GM23248 (cell line): Measurements from ENCODE around the gene ANKEF1. TPM values are rescaled to one million over a fixed set of nuclear protein-coding genes. Genes with fewer than 3 reads are reported as not detected.

Experiments used
- DNase-seq: peaks from one replicate; pipeline ENCODE4 v3.0.0-alpha.2; 2015
- H2AFZ ChIP-seq: fragments of 200-600 bp; sonication (generic); 2 replicates; pipeline ENCODE4 v1.6.1; 2016; ENCODE audit warnings: antibody characterized with exemption
- H3F3A ChIP-seq: fragments of 200-600 bp; sonication (generic); 2 replicates; pipeline ENCODE4 v1.6.1; 2016; ENCODE audit warnings: mild to moderate bottlenecking, antibody characterized with exemption, mixed run types; ENCODE audit not compliant: insufficient read depth
- H3K27ac ChIP-seq: fragments of 200-600 bp; sonication (generic); 2 replicates; pipeline ENCODE4 v1.5.1; 2016; ENCODE audit warnings: mild to moderate bottlenecking
- H3K27me3 ChIP-seq: fragments of 200-600 bp; sonication (generic); replicated peaks from 2 replicates; pipeline ENCODE4 v1.6.1; 2016; ENCODE audit warnings: mild to moderate bottlenecking; ENCODE audit not compliant: insufficient read depth
- H3K36me3 ChIP-seq: fragments of 200-600 bp; sonication (generic); 2 replicates; pipeline ENCODE4 v1.6.1; 2016; ENCODE audit warnings: low read depth, mild to moderate bottlenecking
- H3K4me1 ChIP-seq: fragments of 200-600 bp; sonication (generic); 2 replicates; pipeline ENCODE4 v1.6.1; 2016; ENCODE audit warnings: mild to moderate bottlenecking; ENCODE audit not compliant: insufficient read depth
- H3K4me2 ChIP-seq: fragments of 200-600 bp; sonication (generic); one replicate; pipeline ENCODE4 v1.6.1; 2016; ENCODE audit warnings: mild to moderate bottlenecking; ENCODE audit not compliant: unreplicated experiment
- H3K4me3 ChIP-seq: fragments of 200-600 bp; sonication (generic); 2 replicates; pipeline ENCODE4 v1.5.1; 2016; ENCODE audit warnings: mild to moderate bottlenecking
- H3K79me2 ChIP-seq: fragments of 200-600 bp; sonication (generic); 2 replicates; pipeline ENCODE4 v1.6.1; 2016; ENCODE audit warnings: mild to moderate bottlenecking; ENCODE audit not compliant: insufficient read depth
- H3K9ac ChIP-seq: fragments of 200-600 bp; sonication (generic); 2 replicates; pipeline ENCODE4 v1.6.1; 2016; ENCODE audit warnings: mild to moderate bottlenecking
- H3K9me2 ChIP-seq: fragments of 200-600 bp; sonication (generic); 2 replicates; pipeline ENCODE4 v1.6.1; 2016; ENCODE audit warnings: mixed run types, mild to moderate bottlenecking, moderate library complexity; ENCODE audit not compliant: insufficient read depth
- H3K9me3 ChIP-seq: fragments of 200-600 bp; sonication (generic); one replicate; pipeline ENCODE4 v1.6.1; 2017; ENCODE audit warnings: low read depth
- H4K20me1 ChIP-seq: fragments of 200-600 bp; sonication (generic); 2 replicates; pipeline ENCODE4 v1.6.0; 2016; ENCODE audit not compliant: insufficient read depth
- EZH2 ChIP-seq: fragments of 200-600 bp; sonication (generic); IDR thresholded peaks from 2 replicates; pipeline ENCODE4 v1.6.1; 2018; ENCODE audit warnings: antibody characterized with exemption, mild to moderate bottlenecking; ENCODE audit not compliant: insufficient read depth, poor library complexity, severe bottlenecking
- EZH2phosphoT487 ChIP-seq: fragments of 200-600 bp; sonication (generic); IDR thresholded peaks from 2 replicates; pipeline ENCODE4 v1.6.1; 2018; ENCODE audit warnings: antibody characterized with exemption, moderate library complexity, mild to moderate bottlenecking, low read depth; ENCODE audit not compliant: insufficient read depth
- WGBS, 2 experiments: methylation state at CpG; one replicate each; pipeline ENCODE4 v1.1.6; 2015 to 2017; ENCODE audit warnings: low lambda C conversion rate in 2 of 2, low coverage in 1 of 2; ENCODE audit errors: missing lambda C conversion rate in 2 of 2; 5-methylcytosine and 5-hydroxymethylcytosine counted together
- in situ Hi-C: fragments of 300-500 bp; cut with MboI; formaldehyde crosslinking; loops from 2 replicates; pipeline ENCODE4 v1.15.0; 2020
- polyA plus RNA-seq: library from polyadenylated mRNA; unstranded; fragments of >200 nt; fragmentation: Nextera tagmentation; extraction: Ambion mirVana; gene quantifications from 2 replicates; pipeline ENCODE4 v1.2.1, GENCODE V29; 2016
- total RNA-seq: library from RNA; depleted of rRNA; stranded (reverse); fragments of >200 nt; shearing (Covaris generic); gene quantifications from 2 replicates; pipeline ENCODE4 v1.2.3, GENCODE V29; 2014

The ANKEF1 gene
- total and polyA plus RNA-seq, 2 experiments from 2014 or later = 0.06 to 0.22 TPM

GRCh38 chr20:10075606-10076005, 40.8 kb downstream of the ANKEF1 start:
- no peaks in the 10 kb centered on the region for H3K36me3 ChIP-seq
- no peak overlapping the region for H3K4me3 ChIP-seq
- no peak overlapping the region for H3K9ac ChIP-seq
- no peak overlapping the region for H3K4me2 ChIP-seq
- in situ Hi-C loops = no loop called here
- H3K79me2 ChIP-seq = no peaks in the 10 kb centered on the region
- H3K9me2 ChIP-seq = no peaks in the 10 kb centered on the region
- no peak overlapping the region for H3K27ac ChIP-seq
- no peak for DNase-seq
- peaks cover 16% of the 10 kb centered on the region for H3F3A ChIP-seq
- TF ChIP-seq EZH2phosphoT487 (no peak), EZH2 (no peak)
- no peaks in the 10 kb centered on the region for H3K27me3 ChIP-seq
- no peak overlapping the region for H2AFZ ChIP-seq
- H3K9me3 ChIP-seq = no peaks in the 10 kb centered on the region
- 94 to 95% methylated on average over 2 of the region's 2 CpGs for WGBS, 2 experiments
- peaks cover 26% of the 10 kb centered on the region for H3K4me1 ChIP-seq
- no peaks in the 10 kb centered on the region for H4K20me1 ChIP-seq

GRCh38 chr20:10076126-10077080, 41.6 kb downstream of the ANKEF1 start:
- TF ChIP-seq EZH2 (no peak), EZH2phosphoT487 (no peak)
- Histone ChIP-seq H3K27me3 (no peaks in the 10 kb centered on the region), H3K9me3 (no peaks in the 10 kb centered on the region), H3K9me2 (no peaks in the 10 kb centered on the region), H3K36me3 (no peaks in the 10 kb centered on the region), H2AFZ (no peak overlapping the region), H3K4me1 (peaks cover 27% of the 10 kb centered on the region), H3K79me2 (no peaks in the 10 kb centered on the region), H3K4me3 (no peak overlapping the region), H3K27ac (no peak overlapping the region), H3K9ac (no peak overlapping the region), H3K4me2 (no peak overlapping the region), H4K20me1 (no peaks in the 10 kb centered on the region), H3F3A (peaks cover 16% of the 10 kb centered on the region)
- no peak for DNase-seq
- in situ Hi-C loops = no loop called here
- WGBS, 2 experiments = 87 to 88% methylated on average over 5 of the region's 5 CpGs

GRCh38 chr20:10077081-10077471, 42.3 kb downstream of the ANKEF1 start:
- H3K27ac ChIP-seq = no peak overlapping the region
- no peaks in the 10 kb centered on the region for H3K9me2 ChIP-seq
- no peaks in the 10 kb centered on the region for H4K20me1 ChIP-seq
- no peaks in the 10 kb centered on the region for H3K27me3 ChIP-seq
- H2AFZ ChIP-seq = no peak overlapping the region
- peaks cover 27% of the 10 kb centered on the region for H3K4me1 ChIP-seq
- no peaks in the 10 kb centered on the region for H3K9me3 ChIP-seq
- H3K79me2 ChIP-seq = no peaks in the 10 kb centered on the region
- 30 to 38% methylated on average over 4 of the region's 4 CpGs for whole genome bisulfite sequencing, 2 experiments
- no peak for TF ChIP-seq EZH2phosphoT487
- no peak for TF ChIP-seq EZH2
- in situ Hi-C loops = no loop called here
- no peak overlapping the region for H3K4me2 ChIP-seq
- no peak for DNase-seq
- H3F3A ChIP-seq = peaks cover 16% of the 10 kb centered on the region
- no peaks in the 10 kb centered on the region for H3K36me3 ChIP-seq
- no peak overlapping the region for H3K9ac ChIP-seq
- no peak overlapping the region for H3K4me3 ChIP-seq

GRCh38 chr20:10077886-10078285, 43.1 kb downstream of the ANKEF1 start:
- in situ Hi-C loops = no loop called here
- Histone ChIP-seq H3K4me1 (peaks cover 27% of the 10 kb centered on the region), H3K4me2 (no peak overlapping the region), H4K20me1 (no peaks in the 10 kb centered on the region), H3K36me3 (no peaks in the 10 kb centered on the region), H3K9me3 (no peaks in the 10 kb centered on the region), H3F3A (peaks cover 16% of the 10 kb centered on the region), H3K4me3 (no peak overlapping the region), H3K79me2 (no peaks in the 10 kb centered on the region), H3K9ac (no peak overlapping the region), H3K27ac (no peak overlapping the region), H3K9me2 (no peaks in the 10 kb centered on the region), H3K27me3 (no peaks in the 10 kb centered on the region), H2AFZ (no peak overlapping the region)
- 37 to 40% methylated on average over 2 of the region's 2 CpGs for whole genome bisulfite sequencing, 2 experiments
- TF ChIP-seq EZH2 = no peak
- no peak for TF ChIP-seq EZH2phosphoT487
- no peak for DNase-seq
